Measurements from ENCODE around the gene CTNS.
A peak's percentile ranks its signal among the peaks of the same experiment; 100 is the strongest.

The CTNS gene

DNA sequence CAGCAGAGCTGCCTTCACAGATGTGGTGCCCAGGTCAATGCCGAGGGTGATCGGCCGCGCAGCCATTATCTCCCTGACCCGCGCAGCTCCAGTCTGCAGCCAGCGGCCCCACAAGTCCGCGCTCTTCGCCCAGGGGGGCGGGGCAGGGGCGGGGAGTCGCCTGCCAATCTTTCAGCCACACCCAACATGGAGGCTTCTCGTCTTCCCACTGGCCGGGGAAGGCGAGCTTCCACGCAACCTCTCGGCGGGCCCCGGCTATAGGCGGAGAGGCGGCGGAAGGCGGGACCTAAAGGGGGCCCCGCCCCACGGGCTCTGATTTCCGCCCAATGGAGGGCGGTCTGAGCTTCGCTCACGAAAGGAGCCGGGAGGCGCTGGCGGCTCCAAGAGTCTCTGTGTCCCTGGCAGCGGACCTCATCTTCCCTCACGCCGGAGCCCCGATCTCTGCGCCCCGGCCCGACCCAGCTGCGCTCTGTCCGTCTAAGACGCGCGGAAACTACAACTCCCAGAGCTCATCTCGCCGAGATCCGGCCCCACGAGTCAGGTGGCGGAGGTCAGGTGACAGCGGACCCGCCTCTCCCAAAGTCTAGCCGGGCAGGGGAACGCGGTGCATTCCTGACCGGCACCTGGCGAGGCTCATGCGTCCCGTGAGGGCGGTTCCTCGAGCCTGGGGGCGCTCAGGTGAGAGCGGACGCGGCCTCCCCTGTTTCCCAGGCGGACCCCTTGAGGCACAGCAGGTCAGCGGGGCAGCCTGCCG is at the start of gene CTNS, which contains the start of gene SHPK:
Gene CTNS, plus strand, starts transcription at position 607 of the 754 bp plus-strand sequence. CDS start 3,447 bp downstream, outside the sequence.
Gene SHPK, minus strand, starts transcription at position 97 of the 754 bp plus-strand sequence. Its CDS starts 31 bp downstream, at position 66.
- peak; percentile 95 for DNase-seq

DNA sequence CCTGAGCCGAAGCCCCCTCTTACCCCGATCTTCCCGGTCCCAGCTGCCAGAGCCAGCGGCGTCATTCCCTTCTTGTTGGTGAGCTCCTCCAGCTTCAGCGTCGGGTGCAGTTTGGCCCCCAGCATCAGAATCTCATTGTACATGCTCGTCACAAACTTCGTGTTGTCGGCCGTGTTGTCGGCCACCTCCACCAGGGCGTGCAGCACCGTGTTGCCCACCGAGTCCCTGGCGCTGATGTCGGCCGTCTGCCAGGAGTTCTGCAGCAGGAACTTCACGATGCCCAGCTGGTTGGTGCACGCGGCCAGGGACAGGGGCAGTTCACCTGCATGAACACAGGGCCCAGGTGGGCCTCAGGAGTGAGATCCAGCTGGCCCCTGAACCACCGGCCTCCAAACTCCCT is 46.8 kb upstream of the CTNS start:
- no peak for DNase-seq

GRCh38 chr17:3590231-3590630 is 46.3 kb upstream of the CTNS start:
- DNase-seq, result no peak

DNA sequence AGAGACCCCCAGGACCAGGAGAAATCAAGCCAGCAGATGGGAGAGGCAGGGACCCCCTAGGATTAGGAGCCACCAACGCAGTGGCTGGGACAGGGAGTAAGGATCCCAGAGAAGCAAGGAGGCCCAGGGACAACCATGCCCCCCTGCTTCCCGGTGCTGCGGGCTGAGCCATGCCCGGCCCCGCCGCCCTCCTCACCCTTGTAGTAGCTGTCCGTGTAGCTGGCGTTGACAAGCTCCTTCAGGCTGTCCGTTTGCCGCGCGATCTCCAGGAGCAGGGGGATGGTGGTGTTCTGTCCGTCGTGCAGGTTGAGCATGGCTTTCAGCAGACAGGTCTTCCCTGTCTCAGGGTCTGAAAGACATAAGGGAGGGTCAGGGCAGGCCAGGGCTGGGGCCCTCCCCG is 45.8 kb upstream of the CTNS start:
- no peak for DNase-seq

GRCh38 chr17:3592216-3592860 is 44.2 kb upstream of the CTNS start:
- DNase-seq, result no peak

- no peak for DNase-seq
These were observed 43.2 kb upstream of the CTNS start for GRCh38 chr17:3593384-3593783.

GRCh38 chr17:3594051-3594800 is 42.3 kb upstream of the CTNS start:
- no peak for DNase-seq

GRCh38 chr17:3594976-3595375 is 41.6 kb upstream of the CTNS start:
- no peak for DNase-seq

DNA sequence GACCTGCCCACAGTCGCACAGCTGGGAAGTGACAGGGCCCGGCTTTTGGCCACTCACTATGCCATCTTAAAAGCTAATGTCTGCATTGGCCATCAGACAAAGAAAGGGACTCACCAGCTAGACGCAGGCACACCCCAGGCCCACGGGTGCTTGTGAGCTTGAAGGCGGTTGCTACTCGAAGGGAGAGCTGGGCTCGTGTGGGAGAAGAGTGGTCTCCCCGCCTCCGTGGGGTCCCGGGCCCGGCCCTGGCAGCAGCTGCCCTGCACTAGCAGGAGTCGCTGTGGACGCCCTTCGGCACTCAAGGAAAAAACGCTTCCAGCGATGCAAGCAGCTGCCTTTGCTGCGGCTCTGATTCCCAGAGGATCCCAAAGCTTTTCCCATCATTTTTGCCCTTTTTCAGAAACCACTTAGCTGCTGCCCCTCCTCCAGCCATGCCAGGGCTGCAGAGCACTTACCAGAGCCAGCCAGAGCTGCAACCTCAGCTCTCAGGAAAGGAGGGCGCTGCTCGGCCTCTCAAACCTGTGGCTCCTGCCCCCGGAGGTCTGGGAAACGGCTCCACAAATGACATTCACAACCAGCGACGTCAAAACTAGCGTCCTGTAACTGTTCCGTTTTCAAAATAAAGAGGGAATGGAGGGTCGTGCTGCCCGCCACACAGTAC is 39.6 kb upstream of the CTNS start:
- DNase-seq, result no peak

DNA sequence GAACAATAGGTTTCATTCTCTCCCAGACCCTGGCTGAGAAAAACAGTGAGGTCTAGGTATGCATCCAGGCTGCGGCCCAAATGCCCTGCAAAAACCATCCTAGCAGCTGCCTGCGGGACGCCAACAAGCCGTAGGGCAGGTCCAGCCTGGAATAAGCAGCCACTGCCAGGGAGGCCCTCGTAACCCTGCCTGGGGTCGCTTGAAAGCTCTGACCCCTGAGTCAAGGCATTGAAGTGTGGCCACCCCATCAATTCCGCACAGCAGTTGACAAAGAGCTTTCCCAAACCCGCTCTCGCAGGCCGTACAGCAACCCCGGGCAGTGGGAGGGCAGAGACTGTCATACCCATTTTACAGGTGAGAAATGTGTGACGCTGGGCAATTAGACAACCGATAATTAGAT is 38.5 kb upstream of the CTNS start:
- no peak for DNase-seq

GRCh38 chr17:3600529-3601205 is 35.9 kb upstream of the CTNS start:
- no peak for DNase-seq

DNA sequence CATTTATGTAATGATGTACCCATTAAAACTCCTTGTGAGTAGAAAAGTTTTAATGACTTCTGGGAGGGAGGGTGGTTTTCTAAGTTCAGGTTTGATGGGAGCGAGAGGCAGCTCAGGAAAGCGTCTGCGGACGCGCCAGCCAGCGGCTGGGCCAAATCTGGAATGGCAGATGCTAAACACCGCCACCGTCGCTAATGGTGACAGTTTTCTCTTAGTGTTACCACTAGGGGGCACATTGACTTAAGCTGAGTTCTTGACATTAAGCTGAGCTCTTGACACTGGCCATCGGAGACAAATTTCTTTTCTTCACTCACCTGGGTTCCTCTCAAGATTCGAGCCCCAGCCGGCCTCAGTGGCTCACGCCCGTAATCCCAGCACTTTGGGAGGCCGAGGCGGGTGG is 34.1 kb upstream of the CTNS start:
- no peak for DNase-seq

DNA sequence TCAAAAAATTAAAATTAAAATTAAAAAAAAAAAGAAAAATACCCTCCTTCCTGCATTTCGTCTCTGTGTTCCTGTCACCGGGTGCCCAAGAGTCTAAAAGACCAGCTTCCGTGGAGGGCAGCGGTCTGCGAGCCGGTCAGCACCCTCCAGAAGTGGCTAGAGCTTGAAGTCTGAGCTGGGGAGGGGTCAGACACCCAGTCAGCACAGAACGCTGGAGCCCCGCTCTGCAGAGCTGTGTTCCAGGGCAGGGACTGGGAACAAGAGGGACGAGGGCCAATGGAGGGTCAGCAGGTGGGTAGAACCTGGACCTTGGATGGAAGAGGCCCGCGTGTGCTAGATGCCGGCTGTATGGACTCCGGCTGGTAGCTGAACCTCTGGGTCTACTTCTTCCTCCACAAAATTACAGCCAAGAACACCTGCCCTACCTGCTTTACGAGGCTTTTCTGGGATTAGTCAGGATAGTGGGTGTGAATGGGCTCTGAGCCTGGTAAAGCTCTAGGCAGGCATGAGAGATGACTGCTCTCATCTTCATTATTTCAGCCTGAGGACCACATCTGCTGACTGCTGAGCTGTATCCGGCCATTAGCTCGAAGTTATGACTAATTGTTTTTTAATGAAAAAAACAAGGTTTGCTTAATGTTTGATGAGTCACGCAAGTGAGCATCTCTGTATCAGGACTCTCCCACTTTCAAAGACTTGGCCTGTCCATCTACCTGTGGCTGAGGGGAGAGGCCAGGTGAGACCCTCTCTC is 33.3 kb upstream of the CTNS start:
- no peak for DNase-seq

DNA sequence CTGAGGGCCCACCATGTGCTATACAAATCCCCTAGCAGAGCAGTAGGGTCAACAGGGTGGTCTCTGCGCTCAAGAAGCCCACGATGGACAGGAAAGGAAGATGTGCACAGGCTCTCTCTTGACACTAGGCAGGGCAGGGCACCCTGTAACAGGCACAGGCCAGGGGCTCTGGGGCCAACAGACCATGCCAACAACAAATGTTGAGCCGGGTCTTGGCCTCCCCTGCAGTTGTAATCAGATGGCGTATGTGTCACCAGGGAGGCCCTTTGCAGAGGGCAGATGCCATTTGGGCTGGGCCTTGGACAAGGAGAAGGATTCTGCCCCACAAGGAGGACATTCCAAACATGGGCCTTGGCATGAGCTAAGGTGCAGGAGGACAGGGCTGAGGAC is 32.7 kb upstream of the CTNS start:
- DNase-seq, result no peak

GRCh38 chr17:3609689-3610088 is 26.9 kb upstream of the CTNS start:
- DNase-seq, result no peak

GRCh38 chr17:3610523-3610922 is 26.0 kb upstream of the CTNS start:
- no peak for DNase-seq

DNA sequence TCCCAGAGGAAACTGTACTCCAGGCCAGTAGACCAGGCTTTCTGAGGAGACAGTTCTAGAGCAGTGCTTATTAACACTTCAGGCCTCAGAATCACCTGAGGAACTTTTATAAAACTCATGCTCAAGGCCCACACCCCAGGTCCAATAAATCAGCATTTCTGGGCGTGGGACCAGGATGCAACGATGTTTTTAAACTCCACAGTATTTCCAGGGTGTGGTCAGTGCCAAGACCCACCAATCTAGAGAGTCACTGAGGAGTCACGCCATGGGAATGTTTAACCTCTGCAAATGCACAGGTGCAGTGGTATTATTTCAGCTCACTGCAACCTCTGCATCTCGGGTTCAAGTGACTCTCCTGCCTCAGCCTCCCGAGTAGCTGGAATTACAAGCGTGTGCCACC is 23.4 kb upstream of the CTNS start:
- DNase-seq, result no peak

DNA sequence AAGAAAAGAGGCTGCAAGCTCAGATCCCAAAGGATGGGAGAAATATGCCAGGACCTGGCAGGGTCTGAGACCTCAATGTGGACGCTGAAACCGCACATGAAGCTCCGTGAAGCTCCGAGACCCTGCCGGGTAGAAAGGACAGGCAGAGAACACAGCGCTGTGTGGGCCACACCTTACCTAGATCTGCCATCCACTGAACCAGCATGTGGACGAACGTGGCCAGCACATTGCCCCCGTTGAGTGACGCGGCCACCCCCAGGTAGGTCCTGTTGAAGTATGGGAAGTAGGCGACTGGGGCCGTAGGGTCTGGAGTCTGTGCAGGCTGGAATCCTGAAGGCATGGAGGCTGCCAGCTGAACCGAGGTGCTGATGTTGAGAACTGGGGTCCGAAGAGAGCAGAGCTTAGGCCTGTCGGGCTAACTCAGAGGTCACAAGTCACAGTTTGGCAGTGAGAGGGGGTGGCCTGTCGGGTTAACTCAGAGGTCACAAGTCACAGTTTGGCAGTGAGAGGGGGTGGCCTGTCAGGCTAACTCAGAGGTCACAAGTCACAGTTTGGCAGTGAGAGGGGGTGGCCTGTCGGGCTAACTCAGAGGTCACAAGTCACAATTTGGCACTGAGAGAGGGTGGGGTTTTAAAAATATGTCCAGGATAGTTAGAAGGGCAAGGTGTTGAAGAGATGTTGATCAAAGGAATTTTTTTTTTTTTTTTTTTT is 21.2 kb upstream of the CTNS start:
- no peak for DNase-seq

GRCh38 chr17:3621146-3621720 is 15.3 kb upstream of the CTNS start:
- DNase-seq, result no peak

GRCh38 chr17:3622977-3623594 is 13.5 kb upstream of the CTNS start:
- DNase-seq, result no peak
